Left lung (tissue), 10 donors: ENCODE measurements around the gene SMARCAD1. TPM values are rescaled to one million over a fixed set of nuclear protein-coding genes. Genes with fewer than 3 reads are reported as not detected.
A peak's percentile ranks its signal among the peaks of the same experiment; 100 is the strongest.

ENCODE experiments used
- ATAC-seq: fragments of 200-7000 bp; cut with Tn5 transposase; one replicate; pipeline ENCODE4 v1.9.1; 2020; ENCODE audit warnings: moderate library complexity
- DNase-seq, 4 donors: peaks; one replicate each; pipeline ENCODE4 v3.0.0-alpha.2; 2013 to 2020
- H3K27ac ChIP-seq, 2 donors: fragments of 200-600 bp; sonication (generic) in 1 of 2; one replicate each; pipeline versions ENCODE4 v1.5.0 to v1.8.0; 2020 to 2021
- H3K27me3 ChIP-seq, 2 donors: fragments of 200-600 bp; sonication (generic) in 1 of 2; one replicate each; pipeline versions ENCODE4 v1.5.0 to v1.8.0; 2020 to 2021
- H3K36me3 ChIP-seq, 2 donors: fragments of 200-600 bp; sonication (generic) in 1 of 2; one replicate each; pipeline versions ENCODE4 v1.5.0 to v1.8.0; 2020 to 2021
- H3K4me1 ChIP-seq, 2 donors: fragments of 200-600 bp; one replicate each; pipeline ENCODE4 v1.8.0; 2021
- H3K4me3 ChIP-seq, 2 donors: fragments of 200-600 bp; sonication (generic) in 1 of 2; one replicate each; pipeline versions ENCODE4 v1.5.0 to v1.8.0; 2020 to 2021; ENCODE audit warnings: mild to moderate bottlenecking in 1 of 2
- H3K9me3 ChIP-seq, 2 donors: fragments of 200-600 bp; sonication (generic) in 1 of 2; one replicate each; pipeline versions ENCODE4 v1.5.0 to v1.8.0; 2020 to 2021
- intact Hi-C, 2 donors: fragments of 100-400 bp; cut with DNase I; formaldehyde crosslinking; loops; one replicate each; pipeline versions ENCODE4 v1.11.2 to v1.14.2; 2022
- polyA plus RNA-seq, 6 donors: library from polyadenylated mRNA; unstranded; fragments of 120-200 nt; gene quantifications; one replicate each; pipeline ENCODE4 v1.2.1, GENCODE V29; 2013; ENCODE audit not compliant: insufficient read length in 6 of 6
- total RNA-seq, 2 donors: library from RNA; stranded (reverse); fragmentation: NEBNext Ultra II Directional; extraction: Animal tissue kit (Norgen Biotek cat#: 25700); gene quantifications; one replicate each; pipeline ENCODE4 v1.2.1, GENCODE V29; 2021
- TF ChIP-seq, protein P1 (sequence below), 2 donors: fragments of 200-600 bp; sonication (generic) in 1 of 2; IDR thresholded peaks; one replicate each; pipeline versions ENCODE4 v1.5.0 to v1.8.0; 2021; ENCODE audit warnings: antibody characterized with exemption in 2 of 2
- donor health status: DM: no; HTN: yes; CAD: no.
- donor health status: DM: no; HTN: no; CAD: no.

SMARCAD1 gene
- total and polyA plus RNA-seq, 8 donors = 20.9 to 65.5 (median 55.5) TPM

DNA sequence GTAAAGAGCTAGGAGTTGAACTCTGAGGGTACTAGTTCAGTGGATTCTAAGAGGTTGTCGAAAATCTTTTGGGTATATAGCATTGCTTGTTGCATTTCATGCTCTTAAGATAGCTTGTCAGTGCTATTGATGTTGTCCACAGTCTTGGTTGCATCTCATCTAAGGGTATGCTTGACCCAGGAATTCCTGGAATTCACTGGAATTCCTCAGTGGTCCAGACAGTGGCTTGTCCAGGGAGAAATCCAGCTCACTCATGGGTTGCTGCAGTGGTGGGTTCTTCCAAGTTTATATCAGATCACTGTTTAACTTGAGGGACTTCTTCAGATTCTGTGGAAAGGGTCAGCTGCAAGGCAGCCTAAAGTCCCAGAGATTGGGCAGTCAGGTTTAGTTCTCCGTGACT, 29.8 kb upstream of the SMARCAD1 start:
- no peaks in the 10 kb centered on the region for H3K36me3 ChIP-seq
- H3K27ac ChIP-seq = no peak overlapping the region
- DNase-seq (no peak), ATAC-seq (no peak)
- no peaks in the 10 kb centered on the region for H3K9me3 ChIP-seq
- TF ChIP-seq, protein P1, sequence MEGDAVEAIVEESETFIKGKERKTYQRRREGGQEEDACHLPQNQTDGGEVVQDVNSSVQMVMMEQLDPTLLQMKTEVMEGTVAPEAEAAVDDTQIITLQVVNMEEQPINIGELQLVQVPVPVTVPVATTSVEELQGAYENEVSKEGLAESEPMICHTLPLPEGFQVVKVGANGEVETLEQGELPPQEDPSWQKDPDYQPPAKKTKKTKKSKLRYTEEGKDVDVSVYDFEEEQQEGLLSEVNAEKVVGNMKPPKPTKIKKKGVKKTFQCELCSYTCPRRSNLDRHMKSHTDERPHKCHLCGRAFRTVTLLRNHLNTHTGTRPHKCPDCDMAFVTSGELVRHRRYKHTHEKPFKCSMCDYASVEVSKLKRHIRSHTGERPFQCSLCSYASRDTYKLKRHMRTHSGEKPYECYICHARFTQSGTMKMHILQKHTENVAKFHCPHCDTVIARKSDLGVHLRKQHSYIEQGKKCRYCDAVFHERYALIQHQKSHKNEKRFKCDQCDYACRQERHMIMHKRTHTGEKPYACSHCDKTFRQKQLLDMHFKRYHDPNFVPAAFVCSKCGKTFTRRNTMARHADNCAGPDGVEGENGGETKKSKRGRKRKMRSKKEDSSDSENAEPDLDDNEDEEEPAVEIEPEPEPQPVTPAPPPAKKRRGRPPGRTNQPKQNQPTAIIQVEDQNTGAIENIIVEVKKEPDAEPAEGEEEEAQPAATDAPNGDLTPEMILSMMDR (IDR thresholded peaks at IDR 0.05) = no peak
- H3K4me1 ChIP-seq = no peaks in the 10 kb centered on the region
- H3K27me3 ChIP-seq = no peaks in the 10 kb centered on the region
- no peak overlapping the region for H3K4me3 ChIP-seq
- intact Hi-C loops = no loop called here

DNA sequence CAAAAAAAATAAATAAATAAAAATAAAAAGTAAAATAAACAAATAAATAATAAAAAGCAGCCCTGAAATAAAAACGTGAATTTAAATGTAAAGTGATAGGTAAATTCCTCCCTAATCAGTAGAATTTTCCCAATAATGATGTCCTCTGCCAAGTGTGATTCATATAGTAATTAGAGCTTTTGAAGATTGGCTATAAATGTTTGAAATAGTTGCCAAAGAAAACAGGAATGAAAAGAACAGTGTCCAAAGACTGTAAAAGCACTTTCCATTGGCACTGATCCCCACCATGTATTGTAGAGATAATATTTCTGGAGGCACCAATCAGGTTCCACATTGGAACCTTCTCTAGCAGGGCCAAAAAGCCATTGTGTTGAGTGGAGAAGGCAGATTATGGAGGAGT, 25.9 kb upstream of the SMARCAD1 start:
- H3K27ac ChIP-seq = no peak overlapping the region
- no peaks in the 10 kb centered on the region for H3K27me3 ChIP-seq
- DNase-seq (no peak), ATAC-seq (no peak)
- no peak overlapping the region for H3K4me3 ChIP-seq
- no peaks in the 10 kb centered on the region for H3K36me3 ChIP-seq
- H3K9me3 ChIP-seq = no peaks in the 10 kb centered on the region
- H3K4me1 ChIP-seq = no peaks in the 10 kb centered on the region
- intact Hi-C loops = no loop called here
- TF ChIP-seq, protein P1 (IDR thresholded peaks at IDR 0.05) = no peak

DNA sequence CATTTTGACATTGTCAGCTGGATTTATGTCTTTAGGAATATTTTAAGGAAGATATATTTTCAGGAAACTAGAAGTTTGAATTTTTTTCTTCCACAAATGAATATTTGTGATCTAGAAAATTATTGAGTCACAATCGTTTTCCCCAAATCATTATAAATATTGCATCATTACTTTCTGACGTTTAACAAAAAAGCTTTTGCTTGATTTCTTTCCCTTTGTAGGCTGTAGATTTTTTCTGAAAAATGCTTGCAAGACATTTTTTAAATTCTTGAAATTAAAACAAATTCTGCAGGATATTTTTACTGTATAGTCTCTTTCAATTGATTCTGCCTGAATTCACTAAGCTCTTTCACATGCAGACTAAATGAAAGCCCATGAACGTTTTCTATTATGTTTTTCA, 4.9 kb upstream of the SMARCAD1 start:
- Histone ChIP-seq H3K27me3 (no peaks in the 10 kb centered on the region), H3K27ac (no peak overlapping the region), H3K9me3 (peaks cover 0 to 21% of the 10 kb centered on the region in 2 donors), H3K36me3 (no peaks in the 10 kb centered on the region), H3K4me3 (no peak overlapping the region), H3K4me1 (no peaks in the 10 kb centered on the region)
- DNase-seq = no peak
- TF ChIP-seq, protein P1 (IDR thresholded peaks at IDR 0.05) = no peak
- intact Hi-C loops = no loop called here
- no peak for ATAC-seq

DNA sequence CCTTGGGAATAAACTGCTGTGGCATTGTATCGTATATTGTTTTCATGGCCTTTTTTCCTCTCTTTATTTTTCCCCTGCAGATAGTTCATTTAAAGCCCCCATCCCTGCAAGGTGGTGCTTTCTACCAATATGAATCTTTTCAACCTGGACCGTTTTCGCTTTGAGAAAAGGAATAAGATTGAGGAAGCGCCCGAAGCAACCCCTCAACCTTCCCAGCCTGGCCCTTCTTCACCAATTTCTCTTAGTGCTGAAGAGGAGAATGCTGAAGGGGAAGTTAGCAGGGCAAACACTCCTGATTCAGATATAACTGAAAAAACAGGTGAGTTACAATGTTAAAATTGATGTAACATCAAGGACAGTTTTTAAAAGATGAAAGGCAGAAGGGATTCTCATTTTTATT, 601 bp downstream of the SMARCAD1 start:
- Histone ChIP-seq H3K36me3 (peaks cover 0 to 26% of the 10 kb centered on the region in 2 donors), H3K27ac (peak overlapping the region; percentile 86 to 91), H3K4me3 (peak overlapping the region; percentile 62 to 71), H3K9me3 (no peaks in the 10 kb centered on the region), H3K4me1 (peaks cover 7 to 24% of the 10 kb centered on the region in 2 donors), H3K27me3 (no peaks in the 10 kb centered on the region)
- no peak for ATAC-seq
- TF ChIP-seq, protein P1 (IDR thresholded peaks at IDR 0.05) = no peak
- peak in 2 of 4 donors; percentile 4 to 5 for DNase-seq
- intact Hi-C loops = no loop called here

DNA sequence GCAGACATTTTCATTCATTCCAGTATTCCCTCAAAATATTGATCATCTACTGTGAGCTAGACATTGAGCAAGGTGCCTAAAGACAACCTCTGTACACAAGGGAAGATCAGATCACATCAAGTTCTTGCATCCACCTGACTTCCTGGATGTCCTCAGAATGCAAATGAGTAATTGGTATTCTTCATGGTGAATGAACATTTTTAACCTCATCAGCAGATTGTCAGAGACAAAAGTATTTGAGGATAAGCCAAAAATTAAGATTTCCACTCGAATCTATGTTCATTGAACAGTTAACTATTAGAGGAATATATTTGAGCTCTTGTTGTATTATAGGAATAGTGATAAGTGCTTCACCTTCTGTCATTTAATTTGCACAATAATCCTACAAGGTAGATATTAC, 1.3 kb downstream of the SMARCAD1 start:
- H3K27me3 ChIP-seq = no peaks in the 10 kb centered on the region
- intact Hi-C loops = no loop called here
- peaks cover 7 to 24% of the 10 kb centered on the region in 2 donors for H3K4me1 ChIP-seq
- H3K36me3 ChIP-seq = peaks cover 0 to 32% of the 10 kb centered on the region in 2 donors
- H3K4me3 ChIP-seq = peak overlapping the region in 1 of 2 donors; percentile 62
- H3K27ac ChIP-seq = no peak overlapping the region
- no peaks in the 10 kb centered on the region for H3K9me3 ChIP-seq
- TF ChIP-seq, protein P1 (IDR thresholded peaks at IDR 0.05) = no peak
- ATAC-seq (no peak), DNase-seq (no peak)
